Stimulated activated CD4-positive, alpha-beta T cell treated with anti-CD3 and anti-CD28 coated beads, Interleukin-4, amount 100 ng/mL, for 24 hours (primary cell): ENCODE measurements around the gene PNKD.

Experiments
- DNase-seq: peaks from one replicate; pipeline ENCODE4 v3.0.0-alpha.2; 2020

PNKD gene

GRCh38 chr2:218345491-218346236 lies 75.3 kb downstream of the PNKD start:
- no peak for DNase-seq

DNA sequence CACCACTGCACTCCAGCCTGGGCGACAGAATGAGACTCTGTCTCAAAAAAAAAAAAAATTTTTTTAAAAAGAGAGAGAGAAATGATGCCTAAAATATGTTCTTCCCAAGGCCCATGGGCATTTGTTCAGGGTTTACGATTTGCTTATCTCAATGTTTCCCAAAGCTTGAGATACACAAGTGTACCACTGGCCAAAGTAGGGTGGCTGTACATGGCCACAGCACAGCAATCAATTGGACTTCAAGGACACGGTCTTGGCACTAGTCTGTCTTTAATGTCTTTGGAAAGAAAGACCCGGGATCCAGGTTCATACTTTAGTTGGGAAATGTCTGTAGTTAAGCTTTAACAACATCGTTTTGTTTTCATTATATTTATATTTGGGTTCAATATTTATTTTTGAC lies 76.9 kb downstream of the PNKD start:
- no peak for DNase-seq

- no peak for DNase-seq
These were observed 83.7 kb downstream of the PNKD start for GRCh38 chr2:218354045-218354444.

DNA sequence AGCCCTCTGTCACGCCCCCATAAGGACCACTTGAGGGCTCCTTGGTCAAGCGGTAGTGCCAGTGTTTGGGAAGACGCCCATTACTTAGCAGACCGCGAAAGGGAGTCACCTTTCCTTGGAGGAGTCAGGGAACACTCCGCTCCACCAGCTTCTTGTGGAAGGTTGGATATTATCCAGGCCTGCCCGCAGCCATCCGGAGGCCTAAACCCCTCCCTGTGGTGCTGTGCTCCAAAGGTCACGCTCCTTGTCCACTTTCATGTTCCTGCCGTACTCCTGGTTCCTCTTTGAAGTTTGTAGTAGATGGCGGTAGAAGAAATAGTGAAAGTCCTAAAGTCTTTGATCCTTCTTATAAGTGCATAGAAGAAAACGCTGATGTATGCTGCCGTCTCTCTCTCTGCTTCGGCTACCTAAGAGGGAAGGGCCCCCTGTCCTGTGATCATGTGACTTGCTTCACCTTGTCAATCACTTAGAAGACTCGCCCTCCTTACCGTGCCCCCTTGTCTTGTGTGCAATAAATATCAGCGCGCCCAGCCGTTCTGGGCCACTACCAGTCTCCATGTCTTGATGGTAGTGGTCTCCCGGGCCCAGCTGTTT lies 84.6 kb downstream of the PNKD start:
- DNase-seq: no peak

GRCh38 chr2:218357236-218358177 lies 87.2 kb downstream of the PNKD start:
- DNase-seq: no peak

DNA sequence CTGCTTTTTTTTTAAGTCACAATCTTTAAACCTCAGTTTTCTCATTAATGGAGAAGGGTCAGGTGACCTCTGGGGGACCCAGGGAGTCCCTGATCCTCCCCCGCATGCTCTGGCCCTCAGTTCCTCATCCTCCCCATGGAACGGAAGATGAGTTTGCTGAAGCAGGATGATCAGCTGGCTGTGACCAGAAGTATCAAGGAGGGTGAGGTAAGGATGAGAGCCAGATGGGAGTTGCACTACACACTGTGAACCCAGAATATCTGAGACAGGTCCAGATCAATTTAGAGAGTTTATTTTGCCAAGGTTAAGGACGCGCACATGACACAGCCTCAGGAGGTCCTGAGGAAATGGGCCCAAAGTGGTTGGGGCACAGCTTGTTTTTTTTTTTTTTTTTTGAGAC lies 90.1 kb downstream of the PNKD start:
- no peak for DNase-seq

DNA sequence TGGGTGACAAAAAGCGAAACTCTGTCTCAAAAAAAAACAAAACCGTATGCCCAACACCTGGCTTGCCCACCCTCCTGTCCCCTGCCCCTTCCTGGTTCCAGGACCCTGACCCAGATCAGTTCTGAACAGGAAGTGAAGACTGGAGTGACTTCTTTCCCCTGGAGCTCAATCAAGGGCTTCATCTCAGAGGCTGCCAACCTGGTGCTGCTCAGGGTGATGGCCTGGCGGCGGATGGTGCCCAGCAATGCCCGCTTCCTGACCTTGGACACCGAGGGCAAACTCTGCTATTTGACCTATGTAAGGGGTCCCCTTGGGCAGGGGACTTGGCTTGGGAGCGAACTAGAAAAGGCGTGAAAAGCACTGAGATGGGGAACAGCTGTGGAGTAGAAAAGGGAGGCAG lies 92.3 kb downstream of the PNKD start:
- no peak for DNase-seq

DNA sequence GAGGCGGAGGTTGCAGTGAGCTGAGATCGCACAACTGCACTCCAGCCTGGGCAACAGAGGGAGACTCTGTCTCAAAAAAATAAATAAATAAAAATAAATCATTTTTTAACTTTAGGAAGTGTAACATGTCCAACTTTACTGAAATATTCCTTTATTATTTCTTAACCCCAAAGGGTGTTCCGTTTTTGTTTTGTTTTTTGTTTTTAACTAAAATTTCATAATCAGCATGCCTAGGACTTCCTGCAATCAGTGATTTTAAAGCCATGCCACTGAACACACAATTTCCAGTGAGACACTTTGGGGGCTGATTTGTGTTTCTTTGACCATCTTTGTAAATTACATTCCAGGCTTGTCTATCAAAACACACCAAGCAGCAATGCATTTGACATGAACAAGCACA lies 93.4 kb downstream of the PNKD start:
- DNase-seq: no peak

GRCh38 chr2:218364196-218364595 lies 93.9 kb downstream of the PNKD start:
- no peak for DNase-seq

DNA sequence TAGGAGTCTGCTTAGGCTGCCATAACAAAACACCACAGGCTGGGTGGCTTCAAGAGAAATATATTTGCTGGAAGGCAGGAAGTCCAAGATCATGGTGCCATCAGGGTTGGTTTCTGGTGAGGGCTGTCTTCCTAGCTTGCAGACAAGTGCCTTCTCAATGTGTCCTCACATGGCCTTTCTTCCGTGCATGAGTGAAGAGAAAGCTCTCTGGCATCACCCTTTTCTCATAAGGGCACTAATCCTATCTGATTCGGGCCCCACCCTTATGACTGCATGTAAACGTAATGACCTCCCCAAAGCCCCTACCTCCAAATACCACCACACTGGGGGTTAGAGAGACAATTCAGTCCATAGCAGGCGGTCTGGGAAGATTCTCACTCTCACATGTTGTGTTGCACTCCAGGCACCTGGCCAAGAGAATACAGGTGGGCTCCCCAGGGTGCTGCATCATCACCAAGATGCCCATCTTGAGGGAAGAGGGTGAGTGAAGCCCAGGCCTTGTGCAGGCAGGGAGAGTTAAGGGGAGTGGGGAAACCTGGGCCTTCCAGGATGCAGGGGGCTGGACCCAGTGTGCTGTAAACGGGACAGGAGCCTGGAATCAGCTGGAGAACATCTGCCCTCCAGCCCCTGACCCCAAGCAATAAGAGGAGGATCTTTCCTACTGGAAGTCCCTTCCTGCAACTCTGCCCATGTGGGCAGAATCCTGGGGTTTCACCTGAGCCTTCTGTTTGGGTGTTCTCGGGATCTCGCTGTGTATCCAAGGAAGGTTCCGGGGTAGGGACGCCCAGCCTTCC lies 96.5 kb downstream of the PNKD start:
- no peak for DNase-seq

GRCh38 chr2:218367415-218368149 lies 97.3 kb downstream of the PNKD start:
- peak; percentile 65 for DNase-seq

- no peak for DNase-seq
These were observed 97.8 kb downstream of the PNKD start for GRCh38 chr2:218368150-218368528.

DNA sequence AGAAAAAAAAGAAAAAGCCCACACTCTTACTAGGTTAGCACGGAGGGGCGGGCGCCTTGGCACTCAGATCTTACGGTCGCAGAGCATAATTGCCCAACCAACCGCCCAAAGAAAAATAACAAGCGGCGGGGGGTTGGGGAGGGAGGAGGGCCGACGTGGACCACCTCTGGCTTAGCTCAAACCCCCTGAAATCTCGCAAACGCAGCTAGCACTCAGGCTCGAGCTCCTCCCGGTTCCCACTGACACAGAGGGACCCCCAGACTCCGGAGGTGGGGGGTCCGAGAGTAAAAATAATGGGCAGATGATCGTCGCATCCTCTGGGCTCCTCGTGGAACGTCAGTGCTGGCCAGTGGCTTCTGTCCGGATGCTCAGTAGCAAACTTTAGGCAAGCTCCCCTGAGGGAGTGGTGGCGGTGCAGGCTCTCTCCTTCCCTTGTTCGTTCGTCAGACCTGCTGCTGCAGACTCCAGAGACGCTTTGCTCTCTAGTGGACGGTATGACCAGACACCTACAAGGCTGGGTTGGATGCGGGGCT lies 98.4 kb downstream of the PNKD start:
- DNase-seq: no peak

GRCh38 chr2:218369330-218369729 lies 99.0 kb downstream of the PNKD start:
- no peak for DNase-seq

DNA sequence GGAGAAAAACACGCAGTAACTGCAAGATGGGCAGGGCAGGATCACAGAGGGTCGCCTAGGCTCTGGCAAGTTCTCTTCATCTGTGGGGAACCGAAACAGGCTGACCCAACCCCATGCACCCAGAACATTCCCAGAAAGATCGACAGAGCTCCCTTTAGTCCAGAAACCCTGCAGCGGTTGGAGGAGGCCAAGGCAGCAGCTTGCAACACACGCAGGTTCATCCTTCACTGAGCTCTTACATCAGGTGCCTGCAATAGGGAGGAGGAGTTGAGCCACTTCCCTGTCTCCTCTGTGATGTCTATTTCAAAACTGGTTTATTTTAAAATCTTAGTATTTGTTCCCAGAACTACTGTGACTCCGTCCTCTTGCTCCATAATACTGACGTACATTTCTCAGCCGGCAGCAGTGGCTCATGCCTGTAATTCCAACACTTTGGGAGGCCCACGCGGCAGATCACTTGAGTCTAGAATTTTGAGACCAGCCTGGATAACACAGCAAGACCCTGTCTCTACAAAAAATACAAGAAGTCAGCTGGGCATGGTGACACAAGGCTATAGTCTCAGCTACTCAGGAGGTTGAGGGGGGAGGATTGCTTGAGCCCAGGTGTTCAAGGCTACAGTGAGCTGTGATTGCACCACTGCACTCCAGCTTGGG lies 100.2 kb downstream of the PNKD start:
- no peak for DNase-seq

- DNase-seq: no peak
These were observed 101.6 kb downstream of the PNKD start for GRCh38 chr2:218371983-218372350.

DNA sequence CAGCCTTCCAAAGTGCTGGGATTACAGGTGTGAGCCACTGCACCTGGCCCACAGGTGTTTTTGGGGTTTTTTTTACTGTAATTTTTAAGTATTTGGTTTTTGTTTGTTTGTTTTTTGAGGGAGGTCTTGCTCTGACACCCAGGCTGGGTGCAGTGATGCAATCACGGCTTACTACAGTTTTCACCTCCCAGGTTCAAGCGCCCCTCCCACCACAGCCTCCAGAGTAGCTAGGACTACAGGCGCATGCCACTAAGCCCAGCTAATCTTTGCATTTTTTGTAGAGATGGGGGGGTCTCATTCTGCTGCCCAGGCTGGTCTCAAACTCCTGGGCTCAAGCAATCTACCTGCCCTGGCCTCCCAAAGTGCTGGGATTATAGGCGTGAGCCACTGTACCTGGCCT lies 104.5 kb downstream of the PNKD start:
- DNase-seq: no peak

DNA sequence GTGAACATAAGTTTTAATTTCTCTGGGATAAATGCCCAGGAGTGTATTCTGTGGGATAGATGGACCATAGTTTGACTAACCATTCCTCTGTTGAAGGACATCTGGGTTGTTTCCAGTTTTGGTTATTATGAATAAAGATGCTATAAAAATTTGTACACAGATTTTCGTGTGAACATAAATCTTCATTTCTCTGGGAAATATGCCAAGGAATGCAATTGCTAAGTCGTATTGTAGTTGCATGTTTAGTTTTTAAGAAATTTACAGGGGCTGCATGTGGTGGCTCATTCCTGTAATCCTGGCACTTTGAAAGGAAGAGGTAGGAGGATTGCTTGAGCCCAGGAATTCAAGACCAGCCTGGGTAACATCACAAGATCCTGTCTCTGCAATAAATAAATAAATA lies 104.9 kb downstream of the PNKD start:
- no peak for DNase-seq

GRCh38 chr2:218378053-218378452 lies 107.7 kb downstream of the PNKD start:
- DNase-seq: no peak

DNA sequence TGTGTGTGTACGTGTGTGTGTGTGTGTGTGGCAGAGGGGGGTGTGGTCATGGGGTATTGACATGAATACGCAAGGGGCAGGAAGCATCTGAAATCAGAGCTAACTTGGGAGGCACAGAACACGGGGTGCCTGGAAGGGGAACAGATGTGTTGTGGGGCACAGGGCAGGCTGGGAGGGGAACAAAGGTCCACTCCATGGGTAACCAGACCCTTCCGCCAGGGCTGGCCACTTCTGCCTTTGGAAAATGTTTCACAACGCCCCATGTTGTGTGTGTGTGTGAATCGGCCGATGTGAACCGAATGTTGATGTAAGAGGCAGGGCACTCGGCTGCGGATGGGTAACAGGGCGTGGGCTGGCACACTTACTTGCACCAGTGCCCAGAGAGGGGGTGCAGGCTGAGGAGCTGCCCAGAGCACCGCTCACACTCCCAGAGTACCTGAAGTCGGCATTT lies 111.6 kb downstream of the PNKD start, which contains the start of gene SLC11A1:
Gene SLC11A1 (plus strand): TSS at position 358 of the 451 bp plus-strand sequence. CDS start 96 bp downstream, outside the sequence.
- DNase-seq: no peak

- no peak for DNase-seq
These were observed 112.5 kb downstream of the PNKD start for GRCh38 chr2:218382785-218383184.
